Hematopoietic multipotent progenitor cell treated with erythropoietin and hydrocortisone succinate and interleukin-3 and kit ligand, for 6 days (in vitro differentiated cells): ENCODE data around the gene ASF1B.
A peak's percentile ranks its signal among the peaks of the same experiment; 100 is the strongest.
"Not testable (repeated sequence)": the region's sequence is repeated elsewhere in the genome, so short reads cannot be mapped to it uniquely, and the experiment has no call there.

Source experiments
- DNase-seq: peaks from one replicate; pipeline ENCODE4 v3.0.0-alpha.2; 2015

The ASF1B gene

DNA sequence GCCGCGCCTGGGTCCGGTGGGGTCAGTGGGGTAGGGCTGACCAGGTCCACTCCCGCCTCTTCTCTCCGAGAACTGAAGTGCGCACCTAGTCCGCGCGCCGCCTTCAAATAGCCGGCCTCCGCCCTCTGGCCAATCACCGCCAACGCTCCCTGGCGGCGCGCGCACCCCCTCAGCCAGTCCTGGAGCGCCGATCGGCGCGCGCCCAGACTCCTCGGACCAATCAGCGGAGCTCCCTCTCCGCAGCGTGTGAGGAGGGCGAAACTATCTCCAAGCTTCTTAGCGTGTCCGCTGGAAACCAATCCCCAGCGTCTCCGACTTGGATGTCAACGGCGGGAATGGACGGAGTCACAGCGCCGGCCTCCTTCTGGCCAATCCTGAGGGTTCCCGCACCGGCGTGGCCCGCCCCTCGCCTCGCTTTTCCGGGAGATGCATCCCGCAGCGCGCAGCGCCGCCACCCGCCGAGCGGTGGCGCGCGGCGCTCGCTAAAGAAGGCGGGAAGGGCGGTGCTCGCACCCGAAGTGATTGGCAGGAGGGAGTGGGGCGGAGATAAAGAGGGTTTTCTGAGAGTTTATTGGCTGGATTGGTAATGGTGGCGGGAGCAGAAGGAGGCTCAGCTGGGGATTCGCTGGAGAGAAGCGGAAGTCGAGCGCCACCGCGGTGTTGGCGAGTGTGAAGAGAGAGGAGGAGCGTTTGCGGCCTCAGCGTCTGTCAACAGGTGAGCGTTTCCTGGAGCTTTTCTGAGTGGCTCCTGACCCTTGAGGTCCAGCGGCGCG lies at the start of gene ASF1B:
TSS of gene ASF1B (minus strand) at position 81 of the 773 bp plus-strand sequence. CDS start 133 bp downstream, outside the sequence.
- DNase-seq: peak; percentile 100

- DNase-seq: not testable (repeated sequence)
These were observed 49.3 kb upstream of the ASF1B start for GRCh38 chr19:14185691-14186090.

DNA sequence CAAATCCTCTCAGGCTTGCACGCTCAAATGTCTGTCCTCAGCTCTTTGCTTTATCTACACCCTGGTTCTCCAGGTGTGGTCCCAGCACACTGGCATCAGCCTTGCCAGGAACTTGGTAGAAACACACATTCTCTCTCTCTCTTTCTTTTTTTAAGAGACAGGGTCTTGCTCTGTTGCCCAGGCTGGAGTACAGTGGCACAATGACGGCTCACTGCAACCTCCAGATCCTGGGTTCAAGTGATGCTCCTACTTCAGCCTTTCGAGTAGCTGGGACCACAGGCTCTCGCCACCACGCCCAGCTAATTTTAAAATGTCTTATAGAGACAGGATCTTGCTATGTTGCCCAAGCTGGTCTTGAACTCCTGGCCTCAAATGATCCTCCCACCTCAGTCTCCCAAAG lies 48.8 kb upstream of the ASF1B start:
- DNase-seq: no peak

GRCh38 chr19:14183741-14184350 lies 47.5 kb upstream of the ASF1B start:
- DNase-seq: no peak

- DNase-seq: no peak
These were observed 46.1 kb upstream of the ASF1B start for GRCh38 chr19:14182476-14182875.

DNA sequence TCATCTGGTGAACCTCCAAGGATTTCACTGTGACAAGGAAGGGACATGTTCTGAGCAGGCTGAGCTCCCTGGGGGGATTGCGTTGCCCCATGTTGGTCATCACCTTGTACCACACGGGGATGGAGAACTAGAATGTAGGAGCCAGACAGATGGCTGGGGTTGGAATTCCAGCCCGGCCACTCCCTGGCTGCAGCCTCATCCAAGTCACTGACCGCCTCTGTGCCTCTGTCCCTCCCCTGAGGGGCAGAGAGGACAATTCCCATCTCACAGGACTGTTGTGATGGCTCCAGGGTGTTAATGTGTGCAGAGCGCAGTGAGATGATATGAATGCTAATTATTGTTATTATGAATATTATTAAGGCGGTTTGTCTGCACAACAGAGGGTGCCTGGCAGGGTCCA lies 45.5 kb upstream of the ASF1B start:
- no peak for DNase-seq

- not testable (repeated sequence) for DNase-seq
These were observed 44.8 kb upstream of the ASF1B start for GRCh38 chr19:14181199-14181598.

GRCh38 chr19:14177496-14178074 lies 41.2 kb upstream of the ASF1B start:
- DNase-seq: no peak

GRCh38 chr19:14175351-14175792 lies 39.0 kb upstream of the ASF1B start:
- DNase-seq: no peak

DNA sequence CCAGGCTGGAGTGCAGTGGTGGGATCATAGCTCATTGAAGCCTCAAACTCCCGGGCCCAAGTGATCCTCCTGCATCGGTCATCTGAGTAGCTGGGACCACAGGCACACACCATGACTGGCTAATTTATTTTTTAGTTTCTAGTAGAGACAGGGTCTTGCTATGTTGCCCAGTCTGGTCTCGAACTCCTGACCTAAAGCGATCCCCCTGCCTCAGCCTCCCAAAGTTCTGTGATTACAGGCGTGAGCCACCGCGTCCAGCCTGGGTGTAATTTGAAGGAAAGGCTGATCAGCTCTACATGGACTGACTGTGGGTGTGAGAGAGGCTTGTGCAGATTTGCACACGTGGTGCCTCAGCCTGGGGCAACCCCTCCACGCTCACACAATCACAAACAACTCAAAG lies 38.5 kb upstream of the ASF1B start:
- no peak for DNase-seq

DNA sequence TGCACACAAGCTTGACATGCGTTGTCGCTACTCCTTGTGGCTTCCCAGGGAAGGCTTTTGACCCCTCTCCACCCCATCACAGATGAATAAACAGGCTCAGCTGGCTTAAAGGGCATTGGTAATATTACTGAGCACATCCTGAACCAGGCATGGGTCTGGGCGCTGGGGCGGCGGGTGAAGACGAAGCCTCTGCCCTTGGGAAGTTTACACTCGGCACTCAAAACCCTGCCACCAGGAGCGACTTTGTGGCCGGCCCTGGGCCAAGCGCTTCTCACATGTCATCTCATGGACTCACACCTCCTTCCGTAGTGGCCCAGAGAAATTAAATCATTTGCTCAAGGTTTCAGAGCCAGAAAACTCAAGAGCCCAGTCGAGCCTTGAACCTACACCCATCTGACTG lies 32.6 kb upstream of the ASF1B start:
- no peak for DNase-seq

GRCh38 chr19:14168259-14168972 lies 32.0 kb upstream of the ASF1B start:
- no peak for DNase-seq

GRCh38 chr19:14167576-14168138 lies 31.3 kb upstream of the ASF1B start:
- DNase-seq: peak; percentile 51

- DNase-seq: no peak
These were observed 30.7 kb upstream of the ASF1B start for GRCh38 chr19:14166999-14167575.

- no peak for DNase-seq
These were observed 29.8 kb upstream of the ASF1B start for GRCh38 chr19:14165990-14166830.

DNA sequence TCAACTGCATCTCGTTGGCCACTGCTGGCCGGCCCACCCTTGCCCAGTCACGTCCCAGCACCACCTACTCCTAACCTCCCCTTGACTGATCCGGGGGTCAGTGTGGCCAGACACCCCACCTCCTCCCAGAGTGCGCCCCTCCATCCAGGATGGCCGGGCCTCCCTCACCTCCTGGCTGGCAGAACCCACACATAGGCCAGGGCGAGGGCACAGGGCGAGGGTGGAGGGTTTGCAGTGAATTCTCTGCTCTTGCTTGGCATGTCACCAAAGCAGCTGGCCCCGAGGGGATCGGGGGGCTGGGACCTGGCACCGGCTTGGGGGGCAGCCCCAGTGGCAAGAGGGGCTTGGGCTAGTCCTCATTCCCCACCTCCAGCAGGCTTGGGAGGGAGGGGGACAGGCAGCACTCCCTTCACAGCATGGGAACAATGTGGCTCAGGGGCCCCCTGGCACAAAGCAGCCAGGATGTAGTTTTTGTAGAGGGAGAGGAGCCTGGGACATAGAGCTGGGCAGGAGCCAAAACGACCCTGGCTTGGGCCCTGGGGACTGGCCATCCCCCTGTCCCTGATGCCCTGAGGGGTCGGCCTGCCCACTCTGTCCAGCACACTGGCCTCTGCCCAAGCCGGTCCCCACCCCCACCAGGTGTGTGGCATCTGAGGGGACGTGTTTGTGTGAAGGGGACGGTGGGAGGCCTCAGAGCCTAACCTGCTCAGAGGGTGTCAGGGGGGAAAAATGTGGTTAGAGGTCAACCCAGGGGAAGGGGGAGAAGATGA lies 28.5 kb upstream of the ASF1B start:
- no peak for DNase-seq

DNA sequence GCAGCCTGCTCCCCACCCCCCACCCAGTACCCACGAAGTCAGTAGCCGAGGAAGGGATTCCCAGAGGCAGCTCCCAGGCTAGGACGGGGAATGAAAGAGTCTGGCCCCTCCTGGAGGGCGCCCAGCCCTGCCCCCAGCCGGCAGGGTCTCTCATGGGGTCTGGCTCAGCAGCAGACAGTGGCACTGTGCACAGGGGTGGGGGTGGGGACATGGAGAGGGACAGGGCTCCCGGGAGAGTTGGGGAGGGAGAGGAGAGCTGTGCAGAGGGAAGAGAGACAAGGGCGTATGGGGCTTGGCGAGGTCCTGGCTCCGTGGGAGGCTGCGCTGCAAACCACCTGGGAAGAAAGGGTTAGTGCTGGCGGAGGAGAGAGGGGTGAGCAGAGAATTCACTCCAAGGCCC lies 27.7 kb upstream of the ASF1B start:
- DNase-seq: no peak

GRCh38 chr19:14162871-14163297 lies 26.5 kb upstream of the ASF1B start:
- DNase-seq: no peak

DNA sequence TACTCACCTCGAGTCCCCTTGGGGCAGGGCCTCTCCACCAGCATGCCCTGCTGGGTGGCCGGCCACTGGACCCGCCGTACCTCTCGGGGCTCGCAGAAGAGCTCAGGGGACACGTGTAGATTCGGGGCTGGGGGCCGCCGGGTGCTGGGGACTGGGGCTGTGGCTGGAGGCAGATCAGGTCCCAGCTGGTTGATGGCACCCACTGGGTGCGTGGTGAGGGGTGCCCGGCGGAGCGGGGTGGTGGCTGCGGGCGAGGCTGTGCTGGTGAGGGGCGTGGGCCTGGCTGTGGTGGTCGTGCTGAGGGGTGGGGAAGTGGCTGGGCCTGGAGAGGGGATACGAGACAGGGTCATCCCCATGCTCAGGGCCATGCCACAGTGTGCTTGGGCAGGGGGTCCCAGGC lies 24.9 kb upstream of the ASF1B start:
- no peak for DNase-seq

GRCh38 chr19:14160017-14160703 lies 23.8 kb upstream of the ASF1B start:
- DNase-seq: no peak
